Activated gamma-delta T cell treated with anti-CD3 and anti-CD28 coated beads, Interleukin-2, amount 50 U/mL, for 16 hours (primary cell): ENCODE measurements around the gene RRP1.
"Not testable (repeated sequence)": the region's sequence is repeated elsewhere in the genome, so short reads cannot be mapped to it uniquely, and the experiment has no call there.

Experiments
- DNase-seq: peaks from one replicate; pipeline ENCODE4 v3.0.0-alpha.2; 2020; ENCODE audit warnings: low read depth

The RRP1 gene

GRCh38 chr21:43840259-43840658 lies 50.9 kb downstream of the RRP1 start:
- no peak for DNase-seq

GRCh38 chr21:43842742-43843141 lies 53.4 kb downstream of the RRP1 start:
- DNase-seq: no peak

GRCh38 chr21:43844906-43845305 lies 55.5 kb downstream of the RRP1 start:
- not testable (repeated sequence) for DNase-seq

- no peak for DNase-seq
Observed at GRCh38 chr21:43845386-43845785, 56.0 kb downstream of the RRP1 start.

GRCh38 chr21:43846430-43846829 lies 57.1 kb downstream of the RRP1 start:
- DNase-seq: no peak

- DNase-seq: no peak
Observed at GRCh38 chr21:43847301-43847700, 57.9 kb downstream of the RRP1 start.

GRCh38 chr21:43848771-43849170 lies 59.4 kb downstream of the RRP1 start:
- no peak for DNase-seq

GRCh38 chr21:43849532-43850299 lies 60.3 kb downstream of the RRP1 start:
- no peak for DNase-seq

GRCh38 chr21:43850728-43851295 lies 61.4 kb downstream of the RRP1 start:
- DNase-seq: no peak

GRCh38 chr21:43851593-43851992 lies 62.2 kb downstream of the RRP1 start:
- DNase-seq: no peak

GRCh38 chr21:43853851-43854772 lies 64.7 kb downstream of the RRP1 start:
- no peak for DNase-seq
